K562 (cell line): ENCODE data around the gene MAST4. TPM values are rescaled to one million over a fixed set of nuclear protein-coding genes. Genes with fewer than 3 reads are reported as not detected.

ENCODE experiments used
- BHLHE40 ChIP-seq: IDR thresholded peaks from 2 replicates; pipeline ENCODE4 v1.6.1; 2011; ENCODE audit warnings: low read length, improper control_type of control experiment
- ZNF77 ChIP-seq: fragments of 250-450 bp; sonication (Bioruptor Pico); IDR thresholded peaks from 2 replicates; pipeline ENCODE4 v1.5.0; 2020
- polyA plus RNA-seq, 8 experiments: library from polyadenylated mRNA; depleted of rRNA in 4 of 8; stranded (reverse) in 5 of 8; unstranded in 3 of 8; fragments of >200 nt; fragmentation: Nextera tagmentation in 2 of 8; fragmentation: Illumina TruSeq in 1 of 8; extraction: Ambion mirVana in 2 of 8; extraction: Trizol in 1 of 8; gene quantifications; 2 replicates each; pipeline versions ENCODE4 v1.2.1 to v1.2.3, GENCODE V29; 2011 to 2014; ENCODE audit warnings: inconsistent platforms in 1 of 8, missing spikeins in 1 of 8
- total RNA-seq, 7 experiments: library from RNA; depleted of rRNA in 6 of 7; stranded (reverse); fragments of >200 nt in 6 of 7; fragmentation: Illumina TruSeq in 2 of 7; extraction: Trizol in 2 of 7; gene quantifications; 2 replicates each; pipeline versions ENCODE4 v1.2.1 to v1.2.3, GENCODE V29; 2011 to 2021; ENCODE audit warnings: low replicate concordance in 1 of 7
- TF ChIP-seq, protein P1 (sequence below), 2 experiments: IDR thresholded peaks in 1 of 2; conservative IDR thresholded peaks in 1 of 2; 2 replicates each; pipeline ENCODE4 v1.6.1; 2016; ENCODE audit warnings: low read depth in 2 of 2, mild to moderate bottlenecking in 1 of 2, missing compliant biosample characterization in 1 of 2, missing genetic modification characterization in 1 of 2, moderate library complexity in 1 of 2
- TF ChIP-seq, protein P2 (sequence below): fragments of 250-450 bp; sonication (Bioruptor Pico); IDR thresholded peaks from 2 replicates; pipeline ENCODE4 v1.4.0; 2020
- TF ChIP-seq, protein P3 (sequence below), 2 experiments: IDR thresholded peaks; 2 replicates each; pipeline ENCODE4 v1.6.1; 2012; ENCODE audit warnings: improper control_type of control experiment in 2 of 2, low read depth in 2 of 2, low read length in 2 of 2, borderline replicate concordance in 1 of 2

MAST4 gene
- total and polyA plus RNA-seq, 9 of the 15 experiments (the other 6 are each of a cell fraction or from before 2014, with no cell fraction given): 0.88 to 10.1 (median 5.2) TPM

DNA sequence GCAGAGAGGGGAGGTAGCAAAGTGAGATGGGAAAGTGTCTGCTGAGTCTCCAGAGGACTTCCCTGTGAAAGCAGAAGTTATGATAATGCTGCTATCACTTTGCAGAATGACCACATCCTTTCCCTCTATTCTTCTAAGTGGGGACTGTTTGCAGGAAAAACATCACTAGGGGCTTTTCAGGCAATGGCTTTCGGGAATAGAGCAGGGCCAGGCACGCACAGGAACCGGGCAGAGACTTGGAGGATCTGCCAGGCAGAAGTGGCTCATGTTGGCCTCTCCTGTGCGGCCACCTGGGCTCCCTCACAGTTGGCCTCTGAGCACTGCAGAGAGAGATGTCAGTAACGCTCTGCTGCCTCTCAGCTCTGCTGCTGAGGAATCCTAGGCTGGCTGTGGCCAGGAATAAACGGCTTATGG, 214.7 kb downstream of the MAST4 start (continued):
- TF ChIP-seq, protein P1, sequence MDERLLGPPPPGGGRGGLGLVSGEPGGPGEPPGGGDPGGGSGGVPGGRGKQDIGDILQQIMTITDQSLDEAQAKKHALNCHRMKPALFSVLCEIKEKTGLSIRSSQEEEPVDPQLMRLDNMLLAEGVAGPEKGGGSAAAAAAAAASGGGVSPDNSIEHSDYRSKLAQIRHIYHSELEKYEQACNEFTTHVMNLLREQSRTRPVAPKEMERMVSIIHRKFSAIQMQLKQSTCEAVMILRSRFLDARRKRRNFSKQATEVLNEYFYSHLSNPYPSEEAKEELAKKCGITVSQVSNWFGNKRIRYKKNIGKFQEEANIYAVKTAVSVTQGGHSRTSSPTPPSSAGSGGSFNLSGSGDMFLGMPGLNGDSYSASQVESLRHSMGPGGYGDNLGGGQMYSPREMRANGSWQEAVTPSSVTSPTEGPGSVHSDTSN (CRISPR knock-in tag; IDR thresholded peaks at IDR 0.05; ENCODE audit: low read depth): no peak
- TF ChIP-seq, protein P1 (tag; conservative IDR thresholded peaks at IDR 0.05; ENCODE audit: low read depth): no peak
- TF ChIP-seq BHLHE40 (no peak), ZNF77 (CRISPR knock-in tag) (no peak)
- TF ChIP-seq, protein P2, sequence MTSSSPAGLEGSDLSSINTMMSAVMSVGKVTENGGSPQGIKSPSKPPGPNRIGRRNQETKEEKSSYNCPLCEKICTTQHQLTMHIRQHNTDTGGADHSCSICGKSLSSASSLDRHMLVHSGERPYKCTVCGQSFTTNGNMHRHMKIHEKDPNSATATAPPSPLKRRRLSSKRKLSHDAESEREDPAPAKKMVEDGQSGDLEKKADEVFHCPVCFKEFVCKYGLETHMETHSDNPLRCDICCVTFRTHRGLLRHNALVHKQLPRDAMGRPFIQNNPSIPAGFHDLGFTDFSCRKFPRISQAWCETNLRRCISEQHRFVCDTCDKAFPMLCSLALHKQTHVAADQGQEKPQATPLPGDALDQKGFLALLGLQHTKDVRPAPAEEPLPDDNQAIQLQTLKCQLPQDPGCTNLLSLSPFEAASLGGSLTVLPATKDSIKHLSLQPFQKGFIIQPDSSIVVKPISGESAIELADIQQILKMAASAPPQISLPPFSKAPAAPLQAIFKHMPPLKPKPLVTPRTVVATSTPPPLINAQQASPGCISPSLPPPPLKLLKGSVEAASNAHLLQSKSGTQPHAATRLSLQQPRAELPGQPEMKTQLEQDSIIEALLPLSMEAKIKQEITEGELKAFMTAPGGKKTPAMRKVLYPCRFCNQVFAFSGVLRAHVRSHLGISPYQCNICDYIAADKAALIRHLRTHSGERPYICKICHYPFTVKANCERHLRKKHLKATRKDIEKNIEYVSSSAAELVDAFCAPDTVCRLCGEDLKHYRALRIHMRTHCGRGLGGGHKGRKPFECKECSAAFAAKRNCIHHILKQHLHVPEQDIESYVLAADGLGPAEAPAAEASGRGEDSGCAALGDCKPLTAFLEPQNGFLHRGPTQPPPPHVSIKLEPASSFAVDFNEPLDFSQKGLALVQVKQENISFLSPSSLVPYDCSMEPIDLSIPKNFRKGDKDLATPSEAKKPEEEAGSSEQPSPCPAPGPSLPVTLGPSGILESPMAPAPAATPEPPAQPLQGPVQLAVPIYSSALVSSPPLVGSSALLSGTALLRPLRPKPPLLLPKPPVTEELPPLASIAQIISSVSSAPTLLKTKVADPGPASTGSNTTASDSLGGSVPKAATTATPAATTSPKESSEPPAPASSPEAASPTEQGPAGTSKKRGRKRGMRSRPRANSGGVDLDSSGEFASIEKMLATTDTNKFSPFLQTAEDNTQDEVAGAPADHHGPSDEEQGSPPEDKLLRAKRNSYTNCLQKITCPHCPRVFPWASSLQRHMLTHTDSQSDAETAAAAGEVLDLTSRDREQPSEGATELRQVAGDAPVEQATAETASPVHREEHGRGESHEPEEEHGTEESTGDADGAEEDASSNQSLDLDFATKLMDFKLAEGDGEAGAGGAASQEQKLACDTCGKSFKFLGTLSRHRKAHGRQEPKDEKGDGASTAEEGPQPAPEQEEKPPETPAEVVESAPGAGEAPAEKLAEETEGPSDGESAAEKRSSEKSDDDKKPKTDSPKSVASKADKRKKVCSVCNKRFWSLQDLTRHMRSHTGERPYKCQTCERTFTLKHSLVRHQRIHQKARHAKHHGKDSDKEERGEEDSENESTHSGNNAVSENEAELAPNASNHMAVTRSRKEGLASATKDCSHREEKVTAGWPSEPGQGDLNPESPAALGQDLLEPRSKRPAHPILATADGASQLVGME: no peak
- TF ChIP-seq, protein P3, sequence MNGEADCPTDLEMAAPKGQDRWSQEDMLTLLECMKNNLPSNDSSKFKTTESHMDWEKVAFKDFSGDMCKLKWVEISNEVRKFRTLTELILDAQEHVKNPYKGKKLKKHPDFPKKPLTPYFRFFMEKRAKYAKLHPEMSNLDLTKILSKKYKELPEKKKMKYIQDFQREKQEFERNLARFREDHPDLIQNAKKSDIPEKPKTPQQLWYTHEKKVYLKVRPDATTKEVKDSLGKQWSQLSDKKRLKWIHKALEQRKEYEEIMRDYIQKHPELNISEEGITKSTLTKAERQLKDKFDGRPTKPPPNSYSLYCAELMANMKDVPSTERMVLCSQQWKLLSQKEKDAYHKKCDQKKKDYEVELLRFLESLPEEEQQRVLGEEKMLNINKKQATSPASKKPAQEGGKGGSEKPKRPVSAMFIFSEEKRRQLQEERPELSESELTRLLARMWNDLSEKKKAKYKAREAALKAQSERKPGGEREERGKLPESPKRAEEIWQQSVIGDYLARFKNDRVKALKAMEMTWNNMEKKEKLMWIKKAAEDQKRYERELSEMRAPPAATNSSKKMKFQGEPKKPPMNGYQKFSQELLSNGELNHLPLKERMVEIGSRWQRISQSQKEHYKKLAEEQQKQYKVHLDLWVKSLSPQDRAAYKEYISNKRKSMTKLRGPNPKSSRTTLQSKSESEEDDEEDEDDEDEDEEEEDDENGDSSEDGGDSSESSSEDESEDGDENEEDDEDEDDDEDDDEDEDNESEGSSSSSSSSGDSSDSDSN (IDR thresholded peaks at IDR 0.05; ENCODE audit: borderline replicate concordance in 1 of 2, low read depth in 2 of 2, low read length in 2 of 2): no peak
